Panc1 (cell line): ENCODE results near the gene HORMAD2. TPM values are rescaled to one million over a fixed set of nuclear protein-coding genes. Genes with fewer than 3 reads are reported as not detected.

Experiments used
- ATAC-seq: fragments of 200-7000 bp; cut with Tn5 transposase; 2 replicates; pipeline ENCODE4 v1.9.1; 2020; ENCODE audit warnings: mild to moderate bottlenecking, moderate library complexity
- BruUV-seq: library from RNA; stranded (reverse); fragments of 400-500 nt; replicated peaks from 2 replicates; lab custom pipeline; 2021; lab: Mats Ljungman, UMichigan
- CTCF ChIA-PET: fragments of 300-600 bp; sonication (Branson Sonifier 250); formaldehyde crosslinking; loops from one replicate; lab custom pipeline; 2022; ENCODE audit warnings: antibody characterized with exemption; lab: Charles Lee
- POLR2A ChIA-PET: fragments of 300-600 bp; sonication (Branson Sonifier 250); formaldehyde crosslinking; loops from one replicate; lab custom pipeline; 2022; ENCODE audit warnings: antibody characterized with exemption; lab: Charles Lee
- DNase-seq: peaks from one replicate; pipeline ENCODE4 v3.0.0-alpha.2; 2010; ENCODE audit warnings: low read depth, low spot score
- H3K27ac ChIP-seq: 2 replicates; pipeline ENCODE4 v1.5.1; 2011; ENCODE audit warnings: mild to moderate bottlenecking, low read length, inconsistent platforms
- H3K27me3 ChIP-seq: fragments of 200-500 bp; sonication (Bioruptor generic); 2 replicates; pipeline ENCODE4 v1.6.0; 2014; ENCODE audit warnings: low read length, inconsistent platforms; ENCODE audit not compliant: control insufficient read depth, insufficient read depth
- H3K36me3 ChIP-seq: fragments of 200-500 bp; sonication (Bioruptor generic); 2 replicates; pipeline ENCODE4 v1.5.1; 2014; ENCODE audit warnings: inconsistent platforms, mild to moderate bottlenecking, low read length, moderate library complexity; ENCODE audit not compliant: control insufficient read depth, insufficient read depth
- H3K4me1 ChIP-seq: 2 replicates; pipeline ENCODE4 v1.5.1; 2011; ENCODE audit warnings: inconsistent platforms, mild to moderate bottlenecking, low read length, moderate library complexity; ENCODE audit not compliant: control insufficient read depth, insufficient read depth
- H3K4me3 ChIP-seq, 2 experiments: 2 replicates each; pipeline ENCODE4 v1.5.1; 2011 to 2012; ENCODE audit warnings: low read depth in 2 of 2, low read length in 2 of 2, mild to moderate bottlenecking in 2 of 2, inconsistent platforms in 1 of 2, moderate library complexity in 1 of 2
- H3K9me3 ChIP-seq: fragments of 200-500 bp; sonication (Bioruptor generic); 2 replicates; pipeline ENCODE4 v1.5.1; 2014; ENCODE audit warnings: low read depth, mild to moderate bottlenecking, inconsistent platforms, low read length, moderate library complexity; ENCODE audit not compliant: control insufficient read depth, insufficient read depth
- CTCF ChIP-seq: fragments of 450-650 bp; IDR thresholded peaks from 2 replicates; pipeline ENCODE4 v1.5.1; 2017; ENCODE audit warnings: mild to moderate bottlenecking
- POLR2AphosphoS5 ChIP-seq: IDR thresholded peaks from 2 replicates; pipeline ENCODE4 v1.6.1; 2012; ENCODE audit warnings: mild to moderate bottlenecking, low read depth, low read length, moderate library complexity
- SIN3A ChIP-seq: IDR thresholded peaks from 2 replicates; pipeline ENCODE4 v1.6.1; 2012; ENCODE audit warnings: low read depth, mild to moderate bottlenecking, low read length, moderate library complexity, borderline replicate concordance; ENCODE audit not compliant: insufficient read depth
- TCF7L2 ChIP-seq: IDR thresholded peaks from 2 replicates; pipeline ENCODE4 v1.6.1; 2011; ENCODE audit warnings: mild to moderate bottlenecking, low read depth, low read length, inconsistent platforms
- in situ Hi-C: cut with HindIII; loops from 2 replicates; pipeline ENCODE4 v1.10.0; 2016; ENCODE audit warnings: low sequenced_read_pairs, low pct_unique_long_range_greater_than_20kb
- intact Hi-C: fragments of 100-400 bp; cut with micrococcal nuclease; formaldehyde crosslinking; loops from one replicate; pipeline ENCODE4 v1.10.0; 2022; ENCODE audit not compliant: unreplicated experiment
- total RNA-seq: library from RNA; stranded (reverse); gene quantifications from one replicate; pipeline ENCODE4 v1.2.1, GENCODE V29; 2021; ENCODE audit not compliant: unreplicated experiment
- TF ChIP-seq, protein P1 (sequence below), 2 experiments: IDR thresholded peaks; 2 replicates each; pipeline ENCODE4 v1.6.1; 2011 to 2012; ENCODE audit warnings: low read depth in 2 of 2, control low read depth in 1 of 2, low read length in 1 of 2, mild to moderate bottlenecking in 1 of 2, moderate library complexity in 1 of 2; ENCODE audit not compliant: insufficient read depth in 1 of 2

Gene HORMAD2
- total RNA-seq, 1 experiment from 2014 or later = not detected

- H3K27ac ChIP-seq = peak overlapping the region; percentile 98
- in situ Hi-C loops (no loop called here), intact Hi-C loops (no loop called here)
- no peaks in the 10 kb centered on the region for H3K36me3 ChIP-seq
- TF ChIP-seq, protein P1, sequence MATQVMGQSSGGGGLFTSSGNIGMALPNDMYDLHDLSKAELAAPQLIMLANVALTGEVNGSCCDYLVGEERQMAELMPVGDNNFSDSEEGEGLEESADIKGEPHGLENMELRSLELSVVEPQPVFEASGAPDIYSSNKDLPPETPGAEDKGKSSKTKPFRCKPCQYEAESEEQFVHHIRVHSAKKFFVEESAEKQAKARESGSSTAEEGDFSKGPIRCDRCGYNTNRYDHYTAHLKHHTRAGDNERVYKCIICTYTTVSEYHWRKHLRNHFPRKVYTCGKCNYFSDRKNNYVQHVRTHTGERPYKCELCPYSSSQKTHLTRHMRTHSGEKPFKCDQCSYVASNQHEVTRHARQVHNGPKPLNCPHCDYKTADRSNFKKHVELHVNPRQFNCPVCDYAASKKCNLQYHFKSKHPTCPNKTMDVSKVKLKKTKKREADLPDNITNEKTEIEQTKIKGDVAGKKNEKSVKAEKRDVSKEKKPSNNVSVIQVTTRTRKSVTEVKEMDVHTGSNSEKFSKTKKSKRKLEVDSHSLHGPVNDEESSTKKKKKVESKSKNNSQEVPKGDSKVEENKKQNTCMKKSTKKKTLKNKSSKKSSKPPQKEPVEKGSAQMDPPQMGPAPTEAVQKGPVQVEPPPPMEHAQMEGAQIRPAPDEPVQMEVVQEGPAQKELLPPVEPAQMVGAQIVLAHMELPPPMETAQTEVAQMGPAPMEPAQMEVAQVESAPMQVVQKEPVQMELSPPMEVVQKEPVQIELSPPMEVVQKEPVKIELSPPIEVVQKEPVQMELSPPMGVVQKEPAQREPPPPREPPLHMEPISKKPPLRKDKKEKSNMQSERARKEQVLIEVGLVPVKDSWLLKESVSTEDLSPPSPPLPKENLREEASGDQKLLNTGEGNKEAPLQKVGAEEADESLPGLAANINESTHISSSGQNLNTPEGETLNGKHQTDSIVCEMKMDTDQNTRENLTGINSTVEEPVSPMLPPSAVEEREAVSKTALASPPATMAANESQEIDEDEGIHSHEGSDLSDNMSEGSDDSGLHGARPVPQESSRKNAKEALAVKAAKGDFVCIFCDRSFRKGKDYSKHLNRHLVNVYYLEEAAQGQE (IDR thresholded peaks at IDR 0.05; ENCODE audit: insufficient read depth in 1 of 2, low read depth in 2 of 2, low read length in 1 of 2) = no peak
- TF ChIP-seq POLR2AphosphoS5 = no peak
- TF ChIP-seq SIN3A = no peak
- no peak for TF ChIP-seq CTCF
- peak; percentile 33; the same call in 1 of the 2 replicates for TF ChIP-seq TCF7L2
- no TSS peak for BruUV-seq
- DNase-seq (no peak), ATAC-seq (no peak)
- H3K9me3 ChIP-seq = peaks cover 6% of the 10 kb centered on the region; the same call in 1 of the 2 replicates
- ChIA-PET POLR2A (interaction anchor here (1.4 kb wide), 1 partner anchor 48 kb away, joined by 6 read pairs; no protein-coding TSS in a partner anchor), CTCF (no interaction called here)
- H3K4me1 ChIP-seq = peaks cover 50% of the 10 kb centered on the region
- H3K27me3 ChIP-seq = no peaks in the 10 kb centered on the region
- no peak overlapping the region for H3K4me3 ChIP-seq
Observed at GRCh38 chr22:30204015-30204741, 123.9 kb downstream of the HORMAD2 start.

GRCh38 chr22:30204742-30205111 is 124.5 kb downstream of the HORMAD2 start:
- peak overlapping the region; percentile 98 for H3K27ac ChIP-seq
- POLR2A ChIA-PET = interaction anchor here (1.4 kb wide), 1 partner anchor 47 kb away, joined by 6 read pairs; no protein-coding TSS in a partner anchor
- H3K4me3 ChIP-seq = no peak overlapping the region
- no peaks in the 10 kb centered on the region for H3K36me3 ChIP-seq
- intact Hi-C loops (no loop called here), in situ Hi-C loops (no loop called here)
- H3K9me3 ChIP-seq = peaks cover under 1% of the 10 kb centered on the region; the same call in 1 of the 2 replicates
- H3K4me1 ChIP-seq = peaks cover 55% of the 10 kb centered on the region
- CTCF ChIA-PET = no interaction called here
- TF ChIP-seq, protein P1 (IDR thresholded peaks at IDR 0.05; ENCODE audit: insufficient read depth in 1 of 2, low read depth in 2 of 2, low read length in 1 of 2) = no peak
- no peak for TF ChIP-seq CTCF
- ATAC-seq (no peak), DNase-seq (no peak)
- H3K27me3 ChIP-seq = no peaks in the 10 kb centered on the region
- BruUV-seq = no TSS peak
